Suprapubic skin (tissue), 4 donors: ENCODE measurements around the gene ID1. TPM values are rescaled to one million over a fixed set of nuclear protein-coding genes. Genes with fewer than 3 reads are reported as not detected.
"Not testable (repeated sequence)": the region's sequence is repeated elsewhere in the genome, so short reads cannot be mapped to it uniquely, and the experiment has no call there.

ENCODE experiments used
- DNase-seq, 2 donors: peaks; one replicate each; pipeline ENCODE4 v3.0.0-alpha.2; 2019; ENCODE audit warnings: low spot score in 2 of 2
- H3K27ac ChIP-seq: fragments of 200-600 bp; sonication (generic); one replicate; pipeline ENCODE4 v1.5.1; 2019
- H3K27me3 ChIP-seq: fragments of 200-600 bp; sonication (generic); one replicate; pipeline ENCODE4 v1.5.1; 2019
- H3K36me3 ChIP-seq: fragments of 200-600 bp; sonication (generic); one replicate; pipeline ENCODE4 v1.5.1; 2019
- H3K4me1 ChIP-seq: fragments of 200-600 bp; sonication (generic); one replicate; pipeline ENCODE4 v1.5.1; 2019
- H3K4me3 ChIP-seq: fragments of 200-600 bp; sonication (generic); one replicate; pipeline ENCODE4 v1.5.1; 2019; ENCODE audit warnings: mild to moderate bottlenecking
- H3K9me3 ChIP-seq: fragments of 200-600 bp; sonication (generic); one replicate; pipeline ENCODE4 v1.5.1; 2019
- CTCF ChIP-seq, 2 donors: fragments of 200-600 bp in 1 of 2; fragments of 450-650 bp in 1 of 2; sonication (generic) in 1 of 2; IDR thresholded peaks; one replicate each; pipeline ENCODE4 v1.5.1; 2016 to 2019; ENCODE audit warnings: antibody characterized with exemption in 2 of 2, mild to moderate bottlenecking in 1 of 2, moderate library complexity in 1 of 2
- EP300 ChIP-seq: sonication (generic); formaldehyde crosslinking; IDR thresholded peaks from one replicate; pipeline ENCODE4 v1.6.1; 2017; ENCODE audit warnings: antibody characterized with exemption
- POLR2A ChIP-seq, 2 donors: fragments of 450-650 bp; IDR thresholded peaks; one replicate each; pipeline ENCODE4 v1.6.1; 2017; ENCODE audit warnings: antibody characterized with exemption in 2 of 2, mild to moderate bottlenecking in 2 of 2, moderate library complexity in 2 of 2
- POLR2AphosphoS5 ChIP-seq, 3 donors: sonication (generic); formaldehyde crosslinking; IDR thresholded peaks; one replicate each; pipeline ENCODE4 v1.6.1; 2017; ENCODE audit warnings: antibody characterized with exemption in 3 of 3
- WGBS: methylation state at CpG from one replicate; pipeline ENCODE4 v1.1.5; 2018; 5-methylcytosine and 5-hydroxymethylcytosine counted together
- total RNA-seq, 4 donors: library from RNA; depleted of rRNA; stranded (reverse); fragments of >200 nt; gene quantifications; one replicate each; pipeline ENCODE4 v1.1.0, GENCODE V29; 2016

ID1 gene
- total RNA-seq, 4 donors from 2014 or later = 335 to 766 (median 507) TPM

- Histone ChIP-seq H3K4me3 (no peak overlapping the region), H3K9me3 (no peaks in the 10 kb centered on the region), H3K4me1 (peaks cover 31% of the 10 kb centered on the region), H3K27ac (peak overlapping the region; percentile 57), H3K36me3 (no peaks in the 10 kb centered on the region), H3K27me3 (no peaks in the 10 kb centered on the region)
- TF ChIP-seq CTCF (IDR thresholded peaks at IDR 0.05) (no peak), POLR2A (IDR thresholded peaks at IDR 0.05) (no peak), POLR2AphosphoS5 (IDR thresholded peaks at IDR 0.05) (peak in 1 of 3 donors; percentile 3), EP300 (no peak)
- WGBS = 72% methylated on average over 10 of the region's 11 CpGs
- no peak for DNase-seq
These were observed 10.3 kb upstream of the ID1 start for GRCh38 chr20:31594558-31595379.

DNA sequence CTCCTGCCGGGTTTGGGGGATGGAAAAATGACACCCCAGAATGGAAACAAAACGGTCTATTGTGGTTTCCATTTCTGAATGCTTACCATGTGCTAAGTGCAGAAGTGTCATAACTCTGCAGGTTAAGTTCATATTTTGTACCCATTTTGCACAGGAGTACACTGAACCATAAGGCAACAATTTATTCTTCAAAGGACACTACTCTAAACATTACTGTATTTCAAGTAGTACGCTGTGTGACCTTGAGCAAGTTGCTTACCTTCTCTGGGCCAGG is 9.8 kb upstream of the ID1 start:
- peaks cover 31% of the 10 kb centered on the region for H3K4me1 ChIP-seq
- no peak for DNase-seq
- 56% methylated on average over 3 of the region's 3 CpGs for WGBS
- no peak for TF ChIP-seq EP300
- no peak for TF ChIP-seq POLR2AphosphoS5 (IDR thresholded peaks at IDR 0.05)
- no peak for TF ChIP-seq CTCF (IDR thresholded peaks at IDR 0.05)
- no peak for TF ChIP-seq POLR2A (IDR thresholded peaks at IDR 0.05)
- H3K36me3 ChIP-seq = no peaks in the 10 kb centered on the region
- peak overlapping the region; percentile 57 for H3K27ac ChIP-seq
- no peaks in the 10 kb centered on the region for H3K9me3 ChIP-seq
- no peak overlapping the region for H3K4me3 ChIP-seq
- H3K27me3 ChIP-seq = no peaks in the 10 kb centered on the region

- peaks cover 31% of the 10 kb centered on the region for H3K4me1 ChIP-seq
- peak; percentile 94 to 96 for DNase-seq
- no peaks in the 10 kb centered on the region for H3K27me3 ChIP-seq
- H3K27ac ChIP-seq = peak overlapping the region; percentile 57
- TF ChIP-seq POLR2AphosphoS5 (IDR thresholded peaks at IDR 0.05) = peak in 1 of 3 donors; percentile 72
- TF ChIP-seq CTCF (IDR thresholded peaks at IDR 0.05) = no peak
- TF ChIP-seq POLR2A (IDR thresholded peaks at IDR 0.05) = peak in 1 of 2 donors; percentile 44
- TF ChIP-seq EP300 = no peak
- no peak overlapping the region for H3K4me3 ChIP-seq
- H3K9me3 ChIP-seq = no peaks in the 10 kb centered on the region
- 19% methylated on average over 12 of the region's 15 CpGs for WGBS
- no peaks in the 10 kb centered on the region for H3K36me3 ChIP-seq
These were observed 9.3 kb upstream of the ID1 start for GRCh38 chr20:31595654-31596411.

- not testable (repeated sequence) for H3K4me3 ChIP-seq, H3K9me3 ChIP-seq, H3K36me3 ChIP-seq, DNase-seq, H3K27me3 ChIP-seq
- H3K27ac ChIP-seq = peak overlapping the region; percentile 57
- peaks cover 29% of the 10 kb centered on the region for H3K4me1 ChIP-seq
- WGBS = 49% methylated on average over 4 of the region's 4 CpGs
These were observed 8.7 kb upstream of the ID1 start for GRCh38 chr20:31596412-31596715.

- TF ChIP-seq EP300 = no peak
- no peak for TF ChIP-seq CTCF (IDR thresholded peaks at IDR 0.05)
- no peak for TF ChIP-seq POLR2AphosphoS5 (IDR thresholded peaks at IDR 0.05)
- TF ChIP-seq POLR2A (IDR thresholded peaks at IDR 0.05) = no peak
- Histone ChIP-seq H3K27ac (peak overlapping the region; percentile 57), H3K4me3 (no peak overlapping the region), H3K27me3 (no peaks in the 10 kb centered on the region), H3K4me1 (peaks cover 29% of the 10 kb centered on the region), H3K36me3 (no peaks in the 10 kb centered on the region), H3K9me3 (no peaks in the 10 kb centered on the region)
- 40% methylated on average over 4 of the region's 4 CpGs for WGBS
- no peak for DNase-seq
These were observed 8.1 kb upstream of the ID1 start for GRCh38 chr20:31596831-31597480.
